Prostate gland (tissue), 2 donors: ENCODE data around the gene ELAPOR1. TPM values are rescaled to one million over a fixed set of nuclear protein-coding genes. Genes with fewer than 3 reads are reported as not detected.

Experiments
- DNase-seq: peaks from one replicate; pipeline ENCODE4 v3.0.0-alpha.2; 2019; ENCODE audit warnings: low spot score
- H3K27ac ChIP-seq, 2 donors: fragments of 200-600 bp; sonication (generic); 2 replicates each; pipeline ENCODE4 v1.5.1; 2017 to 2019
- H3K27me3 ChIP-seq: fragments of 200-600 bp; sonication (generic); replicated peaks from 2 replicates; pipeline ENCODE4 v1.5.1; 2019; ENCODE audit not compliant: insufficient read depth
- H3K36me3 ChIP-seq, 2 donors: fragments of 200-600 bp; sonication (generic); 1 replicate in 1 of 2; 2 replicates in 1 of 2; pipeline versions ENCODE4 v1.5.1 to v1.8.1; 2017 to 2019
- H3K4me1 ChIP-seq: fragments of 200-600 bp; sonication (generic); replicated peaks from 2 replicates; pipeline ENCODE4 v1.5.1; 2019
- H3K4me3 ChIP-seq, 2 donors: fragments of 200-600 bp; sonication (generic); 2 replicates each; pipeline ENCODE4 v1.5.1; 2017 to 2019
- H3K9me3 ChIP-seq: fragments of 200-600 bp; sonication (generic); 2 replicates; pipeline ENCODE4 v1.5.1; 2017
- CTCF ChIP-seq, 4 experiments: fragments of 200-600 bp in 2 of 4; fragments of 450-650 bp in 2 of 4; sonication (generic) in 2 of 4; IDR thresholded peaks; 1 replicate in 3 of 4; 2 replicates in 1 of 4; pipeline ENCODE4 v1.5.1; 2016 to 2019; ENCODE audit warnings: antibody characterized with exemption in 4 of 4, mild to moderate bottlenecking in 2 of 4, moderate library complexity in 2 of 4
- POLR2A ChIP-seq: fragments of 450-650 bp; IDR thresholded peaks from one replicate; pipeline ENCODE4 v1.6.1; 2016; ENCODE audit warnings: antibody characterized with exemption, mild to moderate bottlenecking
- POLR2AphosphoS5 ChIP-seq: sonication (generic); formaldehyde crosslinking; IDR thresholded peaks from one replicate; pipeline ENCODE4 v1.6.1; 2017; ENCODE audit warnings: antibody characterized with exemption
- WGBS: methylation state at CpG from one replicate; pipeline ENCODE4 v1.1.5; 2018; 5-methylcytosine and 5-hydroxymethylcytosine counted together
- intact Hi-C: fragments of 100-400 bp; cut with DNase I; formaldehyde crosslinking; loops from one replicate; pipeline ENCODE4 v1.14.2; 2022
- total RNA-seq, 2 donors: library from RNA; depleted of rRNA; stranded (reverse); fragments of >200 nt; gene quantifications; one replicate each; pipeline ENCODE4 v1.1.0, GENCODE V29; 2016

ELAPOR1 gene
- total RNA-seq, 2 donors from 2014 or later, result 102 to 621 TPM

- Histone ChIP-seq H3K9me3 (no peaks in the 10 kb centered on the region), H3K4me3 (no peak overlapping the region), H3K4me1 (no peaks in the 10 kb centered on the region), H3K27ac (no peak overlapping the region), H3K27me3 (no peaks in the 10 kb centered on the region), H3K36me3 (no peaks in the 10 kb centered on the region)
- no peak for TF ChIP-seq POLR2A
- TF ChIP-seq CTCF (IDR thresholded peaks at IDR 0.05), result no peak
- TF ChIP-seq POLR2AphosphoS5, result no peak
- intact Hi-C loops, result no loop called here
- 84% methylated on average over 3 of the region's 3 CpGs for WGBS
- no peak for DNase-seq
Observed at GRCh38 chr1:109083501-109083900, 30.4 kb upstream of the ELAPOR1 start.

DNA sequence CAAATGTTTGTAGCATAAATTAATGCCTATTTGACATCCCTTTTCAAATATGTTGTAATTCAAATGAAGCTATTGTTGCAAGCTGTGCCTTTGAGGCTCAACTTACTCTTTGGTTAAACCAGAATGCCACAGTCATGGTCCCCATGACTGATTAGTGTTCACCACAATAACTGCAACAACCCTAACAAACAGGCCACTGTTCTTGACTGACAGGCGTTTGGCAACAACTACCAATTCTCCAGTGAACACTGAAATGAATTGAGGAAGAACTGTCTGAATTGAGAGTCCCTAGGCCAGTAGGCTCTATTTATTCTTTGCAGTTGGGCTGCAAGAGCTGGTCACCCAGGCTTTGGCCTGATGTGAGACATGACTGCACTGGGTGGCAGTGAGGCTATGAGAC, 30.0 kb upstream of the ELAPOR1 start:
- H3K36me3 ChIP-seq, result no peaks in the 10 kb centered on the region
- TF ChIP-seq CTCF (IDR thresholded peaks at IDR 0.05) (no peak), POLR2A (no peak), POLR2AphosphoS5 (no peak)
- intact Hi-C loops, result no loop called here
- no peak overlapping the region for H3K27ac ChIP-seq
- 90% methylated on average over 1 of the region's 1 CpG for WGBS
- no peak overlapping the region for H3K4me3 ChIP-seq
- no peaks in the 10 kb centered on the region for H3K27me3 ChIP-seq
- H3K9me3 ChIP-seq, result no peaks in the 10 kb centered on the region
- no peaks in the 10 kb centered on the region for H3K4me1 ChIP-seq
- no peak for DNase-seq

DNA sequence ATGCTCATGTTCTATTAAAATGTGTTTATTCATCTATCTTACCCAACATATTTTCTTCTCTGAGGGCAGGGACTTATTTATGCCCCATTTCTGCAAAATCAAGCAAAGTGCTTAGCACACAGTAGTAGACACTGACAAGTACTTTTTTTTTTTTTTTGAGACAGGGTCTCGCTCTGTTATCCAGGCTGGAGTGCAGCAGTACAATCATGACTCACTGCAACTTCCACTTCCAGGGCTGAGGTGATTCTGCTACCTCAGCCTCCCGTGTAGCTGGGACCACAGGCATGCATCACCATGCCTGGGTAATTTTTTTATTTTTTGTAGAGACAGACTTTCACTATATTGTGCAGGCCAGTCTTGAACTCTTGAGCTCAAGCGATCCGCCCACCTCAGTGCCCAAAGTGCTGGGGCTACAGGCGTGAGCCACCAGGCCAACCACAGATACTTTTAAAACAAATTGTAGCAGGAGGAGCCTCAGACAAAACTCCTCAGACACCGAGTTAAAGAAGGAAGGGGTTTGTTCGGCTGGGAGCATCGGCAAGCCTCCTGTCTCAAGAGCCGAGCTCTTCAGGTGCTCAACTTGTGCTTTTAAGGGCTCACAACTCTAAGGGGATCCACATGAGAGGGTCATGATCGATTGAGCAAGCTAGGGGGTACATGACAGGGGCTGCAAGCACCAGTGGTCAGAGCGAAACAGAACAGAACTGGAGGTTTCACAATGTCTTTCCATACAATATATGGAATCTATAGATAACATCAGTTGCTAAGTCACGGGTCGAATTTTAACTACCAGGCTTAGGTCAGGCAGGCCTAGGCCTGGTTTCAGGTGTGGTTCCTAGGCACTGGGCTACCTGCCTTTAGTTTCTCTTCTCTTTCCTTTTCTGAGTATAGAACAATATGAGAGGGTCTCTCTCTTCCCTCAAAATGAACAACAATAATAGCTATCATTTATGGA, 29.1 kb upstream of the ELAPOR1 start:
- Histone ChIP-seq H3K27me3 (no peaks in the 10 kb centered on the region), H3K4me1 (no peaks in the 10 kb centered on the region), H3K36me3 (no peaks in the 10 kb centered on the region), H3K9me3 (no peaks in the 10 kb centered on the region), H3K27ac (no peak overlapping the region), H3K4me3 (no peak overlapping the region)
- DNase-seq, result no peak
- 84% methylated on average over 13 of the region's 13 CpGs for WGBS
- intact Hi-C loops, result no loop called here
- TF ChIP-seq POLR2AphosphoS5, result no peak
- no peak for TF ChIP-seq POLR2A
- TF ChIP-seq CTCF (IDR thresholded peaks at IDR 0.05), result no peak

DNA sequence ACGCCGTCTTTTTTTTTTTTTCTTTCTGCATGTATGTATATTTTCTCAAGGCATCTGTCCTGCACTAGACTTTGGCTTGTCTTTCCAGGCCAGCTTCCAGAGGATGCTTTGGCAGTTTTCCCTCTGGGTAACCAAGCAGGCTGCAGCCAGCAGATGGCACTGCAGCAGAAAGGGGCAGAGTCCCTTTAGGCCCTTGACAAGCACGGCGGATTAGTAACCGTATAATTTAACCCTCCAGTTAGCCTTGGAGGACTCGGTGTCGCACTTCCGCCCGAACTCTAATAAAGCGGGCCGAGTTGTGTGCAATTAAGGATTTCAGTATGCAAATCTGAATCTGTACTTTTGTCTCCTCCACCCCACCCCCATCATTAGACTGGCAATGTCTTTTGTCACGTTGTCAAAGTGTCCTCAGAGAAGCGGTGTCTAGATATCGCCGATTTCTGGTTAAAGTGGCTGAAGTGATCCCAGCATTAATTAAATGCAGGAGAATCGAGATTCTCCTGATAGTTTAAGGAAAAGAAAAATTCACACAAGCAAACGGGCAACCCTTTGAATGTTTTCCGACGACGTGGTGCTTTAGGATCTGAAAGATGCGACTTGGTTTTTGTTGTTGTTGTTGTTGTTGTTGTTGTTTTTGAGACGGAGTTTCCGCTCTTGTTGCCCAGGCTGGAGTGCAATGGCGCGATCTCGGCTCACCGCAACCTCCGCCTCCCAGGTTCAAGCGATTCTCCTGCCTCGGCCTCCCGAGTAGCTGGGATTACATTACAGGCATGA, 24.5 kb upstream of the ELAPOR1 start:
- Histone ChIP-seq H3K9me3 (no peaks in the 10 kb centered on the region), H3K4me3 (peak overlapping the region; percentile 80 to 82), H3K4me1 (peaks cover 3% of the 10 kb centered on the region), H3K27me3 (no peaks in the 10 kb centered on the region), H3K36me3 (no peaks in the 10 kb centered on the region), H3K27ac (peak overlapping the region; percentile 96 to 99)
- peak; percentile 36 for DNase-seq
- WGBS, result 75% methylated on average over 31 of the region's 31 CpGs
- TF ChIP-seq POLR2AphosphoS5 (no peak), CTCF (IDR thresholded peaks at IDR 0.05) (peak in 3 of 4 experiments; percentile 30 to 62 (median 35)), POLR2A (no peak)
- intact Hi-C loops, result loop anchor here (5.0 kb wide), 1 partner anchor 47 kb away; the partner anchor contains the start of gene WDR47
